Fibroblast of lung (primary cell): ENCODE data around the gene KHK. TPM values are rescaled to one million over a fixed set of nuclear protein-coding genes. Genes with fewer than 3 reads are reported as not detected.

Experiments used
- DNase-seq, 2 donors: peaks; one replicate each; pipeline versions ENCODE4 v3.0.0 to v3.0.0-alpha.2; 2010; ENCODE audit warnings: low read depth in 2 of 2
- H2AFZ ChIP-seq: 2 replicates; pipeline ENCODE4 v1.5.1; 2012; ENCODE audit warnings: low read length, control low read depth, inconsistent platforms
- H3K27ac ChIP-seq: 2 replicates; pipeline ENCODE4 v1.5.1; 2011; ENCODE audit warnings: low read length, control low read depth; ENCODE audit not compliant: insufficient read depth
- H3K27me3 ChIP-seq: 2 replicates; pipeline ENCODE4 v1.5.1; 2011; ENCODE audit warnings: mild to moderate bottlenecking, low read length; ENCODE audit not compliant: control insufficient read depth, insufficient read depth
- H3K36me3 ChIP-seq: 2 replicates; pipeline ENCODE4 v1.5.1; 2011; ENCODE audit warnings: low read length; ENCODE audit not compliant: control insufficient read depth, insufficient read depth
- H3K4me1 ChIP-seq: 2 replicates; pipeline ENCODE4 v1.5.1; 2011; ENCODE audit warnings: low read length; ENCODE audit not compliant: control insufficient read depth, insufficient read depth; ENCODE audit errors: extremely low read depth
- H3K4me2 ChIP-seq: 2 replicates; pipeline ENCODE4 v1.5.1; 2011; ENCODE audit warnings: low read length, control low read depth; ENCODE audit not compliant: insufficient read depth; ENCODE audit errors: extremely low read depth
- H3K4me3 ChIP-seq, 4 experiments: fragments of 200-600 bp in 1 of 4; sonication (generic) in 1 of 4; replicated peaks in 1 of 4; 2 replicates each; pipeline ENCODE4 v1.5.1; 2011 to 2016; ENCODE audit warnings: low read length in 4 of 4, low read depth in 3 of 4, mild to moderate bottlenecking in 3 of 4, control low read depth in 2 of 4, inconsistent platforms in 1 of 4, mixed read lengths in 1 of 4; ENCODE audit not compliant: insufficient read depth in 1 of 4; ENCODE audit errors: control extremely low read depth in 1 of 4
- H3K79me2 ChIP-seq: 2 replicates; pipeline ENCODE4 v1.5.1; 2012; ENCODE audit warnings: mild to moderate bottlenecking, low read length, inconsistent platforms; ENCODE audit not compliant: control insufficient read depth, insufficient read depth
- H3K9ac ChIP-seq: 2 replicates; pipeline ENCODE4 v1.5.1; 2011; ENCODE audit warnings: mild to moderate bottlenecking, low read length, control low read depth; ENCODE audit not compliant: insufficient read depth
- H3K9me3 ChIP-seq: 2 replicates; pipeline ENCODE4 v1.5.1; 2012; ENCODE audit warnings: low read depth, low read length; ENCODE audit not compliant: control insufficient read depth, insufficient read depth
- H4K20me1 ChIP-seq: 2 replicates; pipeline ENCODE4 v1.5.1; 2011; ENCODE audit warnings: low read length; ENCODE audit not compliant: control insufficient read depth, insufficient read depth; ENCODE audit errors: extremely low read depth
- CTCF ChIP-seq, 2 donors: IDR thresholded peaks in 1 of 2; conservative IDR thresholded peaks in 1 of 2; 1 replicate in 1 of 2; 2 replicates in 1 of 2; pipeline ENCODE4 v1.5.1; 2011 to 2012; ENCODE audit warnings: low read length in 2 of 2, control low read depth in 1 of 2, inconsistent platforms in 1 of 2, low read depth in 1 of 2, mild to moderate bottlenecking in 1 of 2
- EZH2 ChIP-seq: IDR thresholded peaks from 2 replicates; pipeline ENCODE4 v1.5.1; 2012; ENCODE audit warnings: low read length, control low read depth, mild to moderate bottlenecking; ENCODE audit errors: missing control alignments
- polyA plus RNA-seq, 2 donors: library from polyadenylated mRNA; depleted of rRNA in 1 of 2; stranded (reverse) in 1 of 2; unstranded in 1 of 2; fragments of >200 nt; gene quantifications; 2 replicates each; pipeline ENCODE4 v1.2.1, GENCODE V29; 2011 to 2012; ENCODE audit warnings: missing spikeins in 1 of 2
- total RNA-seq: library from RNA; depleted of rRNA; stranded (reverse); fragments of >200 nt; gene quantifications from 2 replicates; pipeline ENCODE4 v1.2.1, GENCODE V29; 2014

The KHK gene
- total and polyA plus RNA-seq, 2 donors (not counting 1 experiment from before 2014, with no cell fraction given) = 0.17 to 1.3 TPM

- peaks cover 4% of the 10 kb centered on the region for H3K4me1 ChIP-seq
- no peaks in the 10 kb centered on the region for H4K20me1 ChIP-seq
- no peak overlapping the region for H3K4me3 ChIP-seq
- no peak for DNase-seq
- no peak overlapping the region for H3K9ac ChIP-seq
- H3K4me2 ChIP-seq = no peak overlapping the region
- H2AFZ ChIP-seq = no peak overlapping the region
- H3K9me3 ChIP-seq = no peaks in the 10 kb centered on the region
- H3K27ac ChIP-seq = no peak overlapping the region
- peaks cover 3% of the 10 kb centered on the region for H3K36me3 ChIP-seq
- peaks cover 3% of the 10 kb centered on the region for H3K27me3 ChIP-seq
- TF ChIP-seq CTCF (conservative IDR thresholded peaks at IDR 0.05 in 1 of 2, IDR thresholded peaks at IDR 0.05 in 1 of 2; ENCODE audit: low read depth in 1 of 2, low read length in 2 of 2) (no peak), EZH2 (no peak)
- H3K79me2 ChIP-seq = peaks cover 15% of the 10 kb centered on the region
Observed at GRCh38 chr2:27137322-27137935, 50.9 kb downstream of the KHK start.

- peaks cover 3% of the 10 kb centered on the region for H3K4me1 ChIP-seq
- no peak overlapping the region for H2AFZ ChIP-seq
- H3K27me3 ChIP-seq = peaks cover 10% of the 10 kb centered on the region
- H3K27ac ChIP-seq = no peak overlapping the region
- no peaks in the 10 kb centered on the region for H3K36me3 ChIP-seq
- H3K4me3 ChIP-seq = no peak overlapping the region
- no peak overlapping the region for H3K4me2 ChIP-seq
- no peaks in the 10 kb centered on the region for H3K9me3 ChIP-seq
- H4K20me1 ChIP-seq = no peaks in the 10 kb centered on the region
- H3K79me2 ChIP-seq = peaks cover 11% of the 10 kb centered on the region
- H3K9ac ChIP-seq = no peak overlapping the region
- no peak for DNase-seq
- TF ChIP-seq EZH2 (no peak), CTCF (conservative IDR thresholded peaks at IDR 0.05 in 1 of 2, IDR thresholded peaks at IDR 0.05 in 1 of 2; ENCODE audit: low read depth in 1 of 2, low read length in 2 of 2) (no peak)
Observed at GRCh38 chr2:27138111-27138510, 51.5 kb downstream of the KHK start.

GRCh38 chr2:27139310-27139709, 52.7 kb downstream of the KHK start, which contains the start of gene PRR30:
Gene PRR30 (minus strand): TSS chr2:27139410. CDS start chr2:27138329, 1,081 bp downstream.
- TF ChIP-seq CTCF (conservative IDR thresholded peaks at IDR 0.05 in 1 of 2, IDR thresholded peaks at IDR 0.05 in 1 of 2; ENCODE audit: low read depth in 1 of 2, low read length in 2 of 2) (no peak), EZH2 (no peak)
- H3K27ac ChIP-seq = no peak within 1 kb of the TSS
- no peak for DNase-seq
- H3K79me2 ChIP-seq = no peaks in the 10 kb centered on the region
- H3K4me2 ChIP-seq = no peak within 1 kb of the TSS
- H3K4me3 ChIP-seq = no peak within 1 kb of the TSS
- no peaks in the 10 kb centered on the region for H3K4me1 ChIP-seq
- H4K20me1 ChIP-seq = no peaks in the 10 kb centered on the region
- H3K9ac ChIP-seq = no peak within 1 kb of the TSS
- H3K36me3 ChIP-seq = no peaks in the 10 kb centered on the region
- peaks cover 15% of the 10 kb centered on the region for H3K27me3 ChIP-seq
- H2AFZ ChIP-seq = no peak within 1 kb of the TSS
- H3K9me3 ChIP-seq = no peaks in the 10 kb centered on the region
